Tibial nerve (tissue), 4 donors: ENCODE results near the gene LONRF3. TPM values are rescaled to one million over a fixed set of nuclear protein-coding genes. Genes with fewer than 3 reads are reported as not detected.

Experiments used
- DNase-seq, 2 donors: peaks; one replicate each; pipeline ENCODE4 v3.0.0-alpha.2; 2019; ENCODE audit warnings: low spot score in 2 of 2
- H3K27ac ChIP-seq, 4 donors: fragments of 200-600 bp; sonication (generic) in 3 of 4; one replicate each; pipeline ENCODE4 v1.5.1; 2017 to 2019; ENCODE audit warnings: mild to moderate bottlenecking in 1 of 4
- H3K27me3 ChIP-seq, 2 donors: fragments of 200-600 bp; sonication (generic) in 1 of 2; one replicate each; pipeline versions ENCODE4 v1.5.1 to v1.6.0; 2017 to 2019
- H3K36me3 ChIP-seq, 3 donors: fragments of 200-600 bp; sonication (generic); one replicate each; pipeline ENCODE4 v1.5.1; 2018 to 2019
- H3K4me1 ChIP-seq, 4 donors: fragments of 200-600 bp; sonication (generic) in 3 of 4; one replicate each; pipeline ENCODE4 v1.5.1; 2017 to 2019
- H3K4me3 ChIP-seq, 4 donors: fragments of 200-600 bp; sonication (generic) in 3 of 4; one replicate each; pipeline ENCODE4 v1.5.1; 2017 to 2019; ENCODE audit warnings: mild to moderate bottlenecking in 1 of 4, moderate library complexity in 1 of 4
- H3K9me3 ChIP-seq, 4 donors: fragments of 200-600 bp; sonication (generic) in 3 of 4; one replicate each; pipeline ENCODE4 v1.5.1; 2017 to 2019
- EP300 ChIP-seq, 2 donors: sonication (generic); formaldehyde crosslinking; IDR thresholded peaks; one replicate each; pipeline ENCODE4 v1.6.1; 2017; ENCODE audit warnings: antibody characterized with exemption in 2 of 2, mild to moderate bottlenecking in 1 of 2
- POLR2A ChIP-seq, 2 donors: fragments of 450-650 bp; IDR thresholded peaks; one replicate each; pipeline ENCODE4 v1.6.1; 2017; ENCODE audit warnings: antibody characterized with exemption in 2 of 2, mild to moderate bottlenecking in 2 of 2, moderate library complexity in 2 of 2
- WGBS, 2 donors: methylation state at CpG; one replicate each; pipeline ENCODE4 v1.1.5; 2018; 5-methylcytosine and 5-hydroxymethylcytosine counted together
- total RNA-seq, 4 donors: library from RNA; depleted of rRNA; stranded (reverse); fragments of >200 nt; gene quantifications; one replicate each; pipeline ENCODE4 v1.1.0, GENCODE V29; 2016
- TF ChIP-seq, protein P1 (sequence below), 5 experiments: fragments of 200-600 bp in 3 of 5; fragments of 450-650 bp in 2 of 5; sonication (generic) in 3 of 5; IDR thresholded peaks; one replicate each; pipeline ENCODE4 v1.5.1; 2016 to 2019; ENCODE audit warnings: antibody characterized with exemption in 5 of 5, mild to moderate bottlenecking in 3 of 5, moderate library complexity in 2 of 5

LONRF3 gene
- total RNA-seq, 4 donors from 2014 or later, result 12.2 to 20.4 (median 19.2) TPM

- Histone ChIP-seq H3K27me3 (peaks cover 0 to 20% of the 10 kb centered on the region in 2 donors), H3K27ac (no peak overlapping the region), H3K4me3 (no peak overlapping the region), H3K36me3 (no peaks in the 10 kb centered on the region), H3K9me3 (no peaks in the 10 kb centered on the region), H3K4me1 (no peaks in the 10 kb centered on the region)
- WGBS, 2 donors, result 87 to 98% methylated on average over 7 of the region's 7 CpGs
- DNase-seq, result no peak
- TF ChIP-seq EP300 (IDR thresholded peaks at IDR 0.05) (no peak), POLR2A (IDR thresholded peaks at IDR 0.05) (no peak)
- TF ChIP-seq, protein P1, sequence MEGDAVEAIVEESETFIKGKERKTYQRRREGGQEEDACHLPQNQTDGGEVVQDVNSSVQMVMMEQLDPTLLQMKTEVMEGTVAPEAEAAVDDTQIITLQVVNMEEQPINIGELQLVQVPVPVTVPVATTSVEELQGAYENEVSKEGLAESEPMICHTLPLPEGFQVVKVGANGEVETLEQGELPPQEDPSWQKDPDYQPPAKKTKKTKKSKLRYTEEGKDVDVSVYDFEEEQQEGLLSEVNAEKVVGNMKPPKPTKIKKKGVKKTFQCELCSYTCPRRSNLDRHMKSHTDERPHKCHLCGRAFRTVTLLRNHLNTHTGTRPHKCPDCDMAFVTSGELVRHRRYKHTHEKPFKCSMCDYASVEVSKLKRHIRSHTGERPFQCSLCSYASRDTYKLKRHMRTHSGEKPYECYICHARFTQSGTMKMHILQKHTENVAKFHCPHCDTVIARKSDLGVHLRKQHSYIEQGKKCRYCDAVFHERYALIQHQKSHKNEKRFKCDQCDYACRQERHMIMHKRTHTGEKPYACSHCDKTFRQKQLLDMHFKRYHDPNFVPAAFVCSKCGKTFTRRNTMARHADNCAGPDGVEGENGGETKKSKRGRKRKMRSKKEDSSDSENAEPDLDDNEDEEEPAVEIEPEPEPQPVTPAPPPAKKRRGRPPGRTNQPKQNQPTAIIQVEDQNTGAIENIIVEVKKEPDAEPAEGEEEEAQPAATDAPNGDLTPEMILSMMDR (IDR thresholded peaks at IDR 0.05), result no peak
Observed at GRCh38 chrX:119063428-119063827, 89.0 kb downstream of the LONRF3 start.

DNA sequence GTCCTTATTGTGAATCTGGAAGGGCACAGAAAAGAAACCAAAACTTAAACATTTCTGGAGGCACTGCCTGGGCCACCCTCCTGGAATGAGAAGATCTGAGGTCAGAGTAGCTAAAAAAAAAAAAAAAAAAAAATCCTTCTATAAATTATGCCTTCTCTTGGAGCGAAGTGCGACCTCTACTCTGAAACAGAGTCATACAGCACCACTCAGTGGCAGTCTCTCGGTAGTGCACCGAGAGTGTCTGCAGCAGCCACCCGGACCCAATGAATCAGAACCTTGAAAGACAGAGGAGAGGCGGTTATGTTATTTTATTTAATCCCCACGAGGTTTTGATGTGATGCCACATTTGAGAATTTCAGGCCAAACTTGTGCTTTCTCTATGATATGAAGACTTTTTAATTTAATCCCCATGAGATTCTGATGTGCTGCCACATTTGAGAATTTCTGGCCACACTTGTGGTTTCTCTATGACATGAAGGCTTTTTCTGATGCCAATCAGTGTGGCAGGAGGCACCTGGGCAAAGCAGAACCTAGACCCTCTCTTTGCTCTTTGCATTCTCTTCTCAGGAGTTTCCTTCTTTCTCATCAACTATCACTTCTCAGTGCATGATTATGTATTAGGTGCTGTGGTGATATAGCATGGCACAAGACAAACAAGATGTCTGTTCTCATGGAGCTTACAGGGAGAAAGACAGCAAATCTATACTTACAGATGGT, 92.8 kb downstream of the LONRF3 start:
- no peak overlapping the region for H3K27ac ChIP-seq
- H3K36me3 ChIP-seq, result no peaks in the 10 kb centered on the region
- peaks cover 0 to 21% of the 10 kb centered on the region in 2 donors for H3K27me3 ChIP-seq
- H3K4me1 ChIP-seq, result no peaks in the 10 kb centered on the region
- H3K9me3 ChIP-seq, result no peaks in the 10 kb centered on the region
- 4 to 6% methylated on average over 7 of the region's 7 CpGs for WGBS, 2 donors
- peak; percentile 16 to 67 for DNase-seq
- no peak overlapping the region for H3K4me3 ChIP-seq
- TF ChIP-seq EP300 (IDR thresholded peaks at IDR 0.05), result no peak
- TF ChIP-seq POLR2A (IDR thresholded peaks at IDR 0.05), result no peak
- TF ChIP-seq, protein P1 (IDR thresholded peaks at IDR 0.05), result peak; percentile 32 to 57 (median 47)

Other genes starting within 250 kb of the LONRF3 start
- gene IL13RA1, start 247.0 kb upstream of the LONRF3 start, total RNA-seq, result 10 to 100 TPM; 34.8 to 61.2 (median 46.9) TPM
- not detected for gene ZCCHC12, start 150.8 kb upstream of the LONRF3 start, total RNA-seq
- gene CT47C1, start 98.4 kb downstream of the LONRF3 start, total RNA-seq, result not detected
- gene KIAA1210, start 153.2 kb downstream of the LONRF3 start, total RNA-seq, result not detected